HG02852 (cell line): Measurements from ENCODE around the gene SRPX.

Experiments
- ATAC-seq: cut with Tn5 transposase; IDR thresholded peaks from one replicate; pipeline ENCODE4 v1.9.1; 2021; ENCODE audit warnings: mild to moderate bottlenecking, moderate library complexity; ENCODE audit not compliant: unreplicated experiment

SRPX gene, protein sequence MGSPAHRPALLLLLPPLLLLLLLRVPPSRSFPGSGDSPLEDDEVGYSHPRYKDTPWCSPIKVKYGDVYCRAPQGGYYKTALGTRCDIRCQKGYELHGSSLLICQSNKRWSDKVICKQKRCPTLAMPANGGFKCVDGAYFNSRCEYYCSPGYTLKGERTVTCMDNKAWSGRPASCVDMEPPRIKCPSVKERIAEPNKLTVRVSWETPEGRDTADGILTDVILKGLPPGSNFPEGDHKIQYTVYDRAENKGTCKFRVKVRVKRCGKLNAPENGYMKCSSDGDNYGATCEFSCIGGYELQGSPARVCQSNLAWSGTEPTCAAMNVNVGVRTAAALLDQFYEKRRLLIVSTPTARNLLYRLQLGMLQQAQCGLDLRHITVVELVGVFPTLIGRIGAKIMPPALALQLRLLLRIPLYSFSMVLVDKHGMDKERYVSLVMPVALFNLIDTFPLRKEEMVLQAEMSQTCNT

GRCh38 chrX:38220415-38221390, at the start of gene SRPX:
Gene SRPX (minus strand): TSS chrX:38220871. CDS start chrX:38220792, 79 bp downstream.
- no peak for ATAC-seq

- ATAC-seq, result no peak
Measured at GRCh38 chrX:38268011-38268410, 47.3 kb upstream of the SRPX start.

DNA sequence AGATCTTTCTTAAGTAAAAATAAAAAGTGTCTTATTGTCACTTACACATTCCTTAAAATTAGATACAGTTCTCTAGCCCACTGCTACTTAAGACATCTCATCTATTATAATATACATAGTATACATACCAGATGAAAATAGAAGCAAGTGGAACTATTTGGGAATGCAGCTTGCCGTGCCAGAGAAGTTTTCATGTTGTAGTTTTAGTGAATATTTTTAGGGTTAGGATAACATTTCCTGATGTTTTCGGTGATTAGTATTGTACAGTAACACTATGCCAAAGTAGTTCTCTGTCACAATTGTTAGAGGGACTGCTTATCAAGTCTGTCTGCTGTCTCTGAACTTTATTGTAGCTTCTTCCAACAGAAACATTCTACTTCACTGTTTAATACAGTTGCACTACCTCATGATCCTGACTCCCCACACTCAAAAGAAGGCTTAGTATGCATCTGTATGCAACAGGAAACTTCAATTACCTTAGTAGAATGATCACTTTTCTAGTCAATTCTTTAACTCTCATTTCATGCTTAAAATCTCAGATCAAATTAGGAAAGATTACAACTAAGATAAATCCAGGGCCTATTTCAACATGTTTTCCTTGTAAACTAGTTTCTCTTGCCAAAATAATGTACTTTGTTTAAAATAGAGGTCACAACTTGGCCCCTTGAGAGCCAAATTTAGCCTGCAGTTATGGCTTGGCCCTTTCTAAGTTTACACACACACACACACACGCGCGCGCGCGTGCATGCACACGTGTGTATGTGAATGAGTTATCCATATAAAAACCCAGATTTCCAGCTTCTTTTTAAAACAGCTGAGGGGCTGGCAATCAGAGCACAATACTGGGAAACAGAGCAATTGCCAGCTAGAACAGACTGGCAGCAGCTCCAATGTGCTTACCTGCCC, 42.3 kb upstream of the SRPX start:
- ATAC-seq, result no peak

DNA sequence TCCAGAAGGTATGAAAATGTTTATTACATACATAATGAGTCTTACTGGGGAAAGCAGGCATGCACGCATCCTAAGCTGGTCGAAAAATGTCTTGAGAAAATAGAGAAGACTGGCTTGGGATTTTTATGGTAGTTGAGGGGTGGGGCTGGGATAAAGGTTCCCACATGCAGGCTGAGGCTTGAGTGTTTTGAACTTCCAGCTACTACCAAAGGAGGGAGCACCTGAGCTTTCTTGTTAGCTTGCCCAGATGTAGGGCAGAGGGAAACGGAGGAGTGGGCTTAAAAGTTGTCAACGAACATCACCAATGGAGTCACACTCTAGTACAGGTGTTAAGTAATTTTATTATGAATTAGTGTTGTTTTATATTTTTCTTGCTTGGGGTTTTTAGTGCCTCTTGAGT, 39.6 kb upstream of the SRPX start:
- peak; percentile 67 for ATAC-seq

DNA sequence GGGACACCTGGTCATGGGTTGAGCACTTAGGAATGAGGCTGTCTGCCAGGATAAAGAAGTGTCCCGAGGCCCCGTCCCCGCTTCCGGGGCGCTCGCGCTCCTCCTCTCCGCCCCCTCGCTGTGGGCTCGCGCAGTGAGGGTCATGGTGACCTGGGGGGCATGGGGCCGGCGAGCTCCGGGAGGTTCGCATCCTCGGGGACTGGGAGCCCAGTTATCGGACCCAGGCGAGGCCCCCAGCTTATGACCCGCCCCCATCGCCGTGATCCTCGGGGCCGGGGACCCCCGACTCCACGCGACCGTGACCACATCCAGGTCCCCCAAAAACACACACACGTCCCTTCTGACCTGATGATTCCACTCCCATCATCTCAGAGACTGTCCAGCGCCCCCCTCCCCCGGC, 35.3 kb upstream of the SRPX start:
- ATAC-seq, result no peak

GRCh38 chrX:38249965-38250364, 29.3 kb upstream of the SRPX start:
- ATAC-seq, result no peak

DNA sequence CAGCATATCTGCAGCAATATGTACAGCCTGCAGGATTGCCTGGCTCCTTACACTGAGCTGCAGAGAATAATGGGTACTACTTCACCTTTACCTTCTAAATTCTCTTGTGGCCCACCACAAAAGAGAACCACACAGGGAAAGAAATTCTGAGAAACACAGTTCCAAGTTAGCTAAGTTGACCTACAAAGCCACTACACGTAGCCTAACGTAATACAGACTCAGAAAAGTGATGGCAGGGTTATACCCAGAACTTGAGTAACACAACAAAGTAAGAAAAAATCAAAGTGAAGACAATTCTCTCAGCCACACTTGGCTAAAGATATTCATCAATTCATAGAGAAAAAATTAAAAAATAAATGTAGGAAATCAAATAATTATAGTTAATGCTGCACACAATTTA, 26.4 kb upstream of the SRPX start:
- no peak for ATAC-seq

DNA sequence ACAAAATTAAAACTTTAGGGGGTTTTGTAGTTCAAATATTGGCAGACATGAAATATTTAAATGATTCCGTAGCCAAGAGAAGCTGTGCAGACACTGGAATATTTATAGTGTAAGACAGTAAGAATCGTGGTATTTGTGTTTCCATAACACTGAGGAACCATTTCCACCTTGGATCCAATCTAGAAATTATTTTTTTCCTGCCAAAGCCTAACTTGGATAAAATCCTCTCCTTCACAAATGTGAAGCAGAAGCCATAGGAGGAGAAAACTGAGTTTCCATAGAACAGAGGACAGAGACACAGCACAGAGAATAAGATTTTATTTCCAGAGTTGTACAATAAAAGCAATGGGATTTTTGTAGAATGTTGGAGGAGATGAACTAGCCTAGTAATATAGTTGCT, 19.9 kb upstream of the SRPX start:
- no peak for ATAC-seq

GRCh38 chrX:38236901-38237615, 16.4 kb upstream of the SRPX start:
- ATAC-seq, result no peak

GRCh38 chrX:38233891-38234667, 13.4 kb upstream of the SRPX start:
- no peak for ATAC-seq

DNA sequence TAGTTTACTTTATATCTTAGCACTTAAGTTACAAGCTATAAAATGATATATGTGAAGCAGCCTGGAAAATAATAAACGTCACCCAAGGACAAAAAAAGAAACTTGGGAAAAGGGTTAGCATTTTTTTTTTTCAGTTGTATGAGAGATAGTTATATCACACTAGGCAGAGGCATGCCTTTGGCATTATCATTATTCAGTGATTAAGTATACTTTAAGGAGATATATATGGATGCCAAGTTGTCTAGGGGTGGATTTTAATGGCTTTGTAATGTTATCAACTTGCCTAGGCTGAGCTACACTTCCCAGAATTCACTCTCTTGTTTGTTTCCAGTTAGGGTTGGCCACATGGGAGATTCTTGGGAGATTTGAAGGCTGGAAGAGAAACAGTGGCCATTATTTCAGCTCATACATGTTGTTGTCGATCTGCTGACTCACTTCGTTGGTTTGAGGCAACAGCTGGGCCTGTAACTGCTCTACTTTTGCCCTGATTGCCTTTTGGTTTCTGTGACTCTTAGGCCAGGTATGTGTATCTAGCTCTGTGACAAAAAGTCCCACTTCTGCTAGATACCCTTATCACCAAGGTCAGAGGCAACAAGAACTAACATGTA, 11.5 kb upstream of the SRPX start:
- ATAC-seq, result no peak

DNA sequence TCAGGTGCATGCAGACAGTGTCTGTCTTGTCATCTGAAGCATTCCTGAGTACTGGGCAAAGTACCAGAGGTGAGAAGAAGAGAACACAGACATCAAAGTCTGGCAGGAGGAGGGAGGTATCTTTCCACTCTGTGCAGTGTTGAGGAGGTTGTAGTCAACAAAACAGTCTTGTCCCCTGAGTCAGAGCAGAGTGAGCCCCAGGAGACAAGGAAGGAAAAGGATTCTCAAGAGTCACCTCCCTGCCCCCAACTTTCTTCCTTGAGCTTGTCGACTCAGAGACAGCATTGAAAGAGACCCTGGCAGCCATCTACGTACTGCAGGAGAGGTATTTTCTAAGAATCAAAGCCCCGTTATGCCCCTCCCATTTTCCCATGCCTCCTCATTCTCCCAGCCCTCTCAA, 4.4 kb upstream of the SRPX start:
- ATAC-seq, result no peak

DNA sequence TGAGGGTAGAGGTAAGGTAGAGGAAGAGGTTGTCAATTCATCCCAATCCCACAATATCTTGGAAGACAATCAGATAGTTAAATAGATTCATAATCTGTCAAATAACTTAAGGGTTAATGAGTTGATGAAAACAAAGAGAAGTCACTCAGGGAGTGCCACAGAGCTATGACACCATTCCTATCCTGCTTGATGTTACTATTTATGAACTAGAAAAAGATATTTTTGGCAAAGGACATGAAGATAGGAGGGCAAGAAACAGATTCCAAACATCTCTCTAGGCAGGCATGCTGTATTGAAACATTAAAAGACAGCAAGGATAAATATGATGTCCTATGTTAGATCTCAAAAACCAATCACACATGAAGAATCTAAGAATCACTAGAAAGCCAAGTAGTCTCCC, 3.5 kb upstream of the SRPX start:
- no peak for ATAC-seq

GRCh38 chrX:38221391-38221929, 789 bp upstream of the SRPX start:
- no peak for ATAC-seq

DNA sequence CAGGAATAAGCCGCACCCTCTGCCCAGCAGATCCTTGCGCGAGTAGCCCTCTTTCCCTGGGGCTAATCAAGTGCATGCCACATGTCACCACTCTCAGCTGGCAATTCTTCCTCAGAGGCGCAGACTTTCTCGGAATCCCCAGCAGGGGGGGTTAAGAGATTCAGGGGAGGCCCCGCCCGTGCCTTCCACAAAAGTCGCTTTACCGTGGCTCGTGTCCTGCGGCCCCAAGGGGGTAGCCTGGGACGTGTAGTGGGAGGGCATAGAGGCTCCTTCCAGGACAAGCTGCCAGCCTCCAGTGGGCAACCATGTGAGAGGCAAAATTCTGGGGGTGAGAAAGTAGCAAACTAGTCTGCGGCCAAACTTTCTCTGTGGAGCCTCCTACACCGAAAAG, 652 bp downstream of the SRPX start:
- ATAC-seq, result peak; percentile 42

GRCh38 chrX:38216642-38217041, 4.0 kb downstream of the SRPX start:
- ATAC-seq, result no peak

DNA sequence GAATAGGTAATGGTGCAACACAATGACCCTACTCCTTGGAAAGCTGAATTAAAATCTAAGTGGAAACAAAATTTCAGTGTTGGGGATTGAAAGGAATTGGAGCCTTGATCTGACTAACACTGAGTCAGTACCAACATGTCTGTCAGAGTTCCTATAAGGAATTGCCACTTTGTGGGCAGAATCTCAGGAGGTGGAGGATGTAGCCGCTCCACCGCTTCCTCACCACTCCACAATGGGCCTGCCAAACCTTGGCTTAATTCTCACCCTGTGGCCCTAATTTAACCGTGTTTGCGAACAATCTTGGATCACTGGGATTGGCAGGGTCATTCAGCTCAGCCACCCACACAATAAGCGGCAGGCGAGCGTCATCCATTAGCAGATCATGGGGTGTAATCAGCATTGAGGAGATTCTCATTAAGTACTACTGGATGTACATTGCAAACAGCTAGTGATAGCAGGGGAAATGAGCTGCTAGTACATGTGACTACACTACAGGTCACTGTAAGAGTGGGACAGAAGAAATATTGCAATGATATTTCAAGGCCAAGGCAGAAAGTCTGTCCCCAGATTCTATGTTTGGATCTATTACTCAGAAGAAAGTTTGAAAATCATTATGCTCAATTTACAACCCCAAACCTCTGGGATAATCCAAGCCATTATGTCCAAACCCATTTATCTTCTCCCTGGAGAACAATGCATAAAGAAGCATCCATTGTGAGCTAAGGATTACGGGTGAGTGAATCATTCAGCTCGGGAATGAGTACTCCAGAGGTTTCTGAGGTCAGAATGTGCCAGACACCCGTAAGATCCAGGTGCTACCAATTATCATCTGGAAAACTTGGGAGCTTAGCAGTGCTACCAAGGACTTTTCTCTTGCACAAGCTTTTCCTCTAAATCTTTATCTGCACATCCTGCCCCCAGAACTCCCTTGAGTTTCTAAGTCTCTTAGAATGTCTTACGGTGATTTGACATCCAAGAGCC, 5.8 kb downstream of the SRPX start:
- no peak for ATAC-seq
